Keratinocyte (primary cell): ENCODE measurements around the gene DCST1. TPM values are rescaled to one million over a fixed set of nuclear protein-coding genes. Genes with fewer than 3 reads are reported as not detected.

Source experiments
- DNase-seq: peaks from one replicate; pipeline ENCODE4 v3.0.0-alpha.2; 2011; ENCODE audit warnings: low read depth, missing footprints, low spot score
- FAIRE-seq: peaks from 2 replicates; lab custom pipeline; 2011; peaks lifted over from hg19 to GRCh38; lab: Jason Lieb, UNC
- H2AFZ ChIP-seq: 2 replicates; pipeline ENCODE4 v1.6.0; 2012; ENCODE audit warnings: low read length, control low read depth, inconsistent platforms; ENCODE audit not compliant: control insufficient read depth
- H3K27ac ChIP-seq: 2 replicates; pipeline ENCODE4 v1.5.1; 2011; ENCODE audit warnings: low read length; ENCODE audit not compliant: control insufficient read depth, insufficient read depth
- H3K27me3 ChIP-seq: 3 replicates; pipeline ENCODE4 v1.6.0; 2011; ENCODE audit warnings: low read length; ENCODE audit not compliant: control insufficient read depth, insufficient read depth; ENCODE audit errors: extremely low read depth
- H3K36me3 ChIP-seq, 2 experiments: 2 replicates in 1 of 2; 3 replicates in 1 of 2; pipeline ENCODE4 v1.5.1; 2011; ENCODE audit warnings: low read length in 2 of 2, mild to moderate bottlenecking in 1 of 2; ENCODE audit not compliant: control insufficient read depth in 2 of 2, insufficient read depth in 2 of 2; ENCODE audit errors: extremely low read depth in 1 of 2
- H3K4me1 ChIP-seq: 3 replicates; pipeline ENCODE4 v1.5.1; 2011; ENCODE audit warnings: low read length; ENCODE audit not compliant: control insufficient read depth, insufficient read depth; ENCODE audit errors: extremely low read depth
- H3K4me2 ChIP-seq: 3 replicates; pipeline ENCODE4 v1.6.0; 2011; ENCODE audit warnings: low read depth, low read length; ENCODE audit not compliant: control insufficient read depth, insufficient read depth; ENCODE audit errors: extremely low read depth
- H3K4me3 ChIP-seq, 3 experiments: fragments of 200-600 bp in 1 of 3; sonication (generic) in 1 of 3; 2 replicates in 2 of 3; 3 replicates in 1 of 3; pipeline ENCODE4 v1.5.1; 2011 to 2016; ENCODE audit warnings: low read length in 3 of 3, mild to moderate bottlenecking in 3 of 3, control low read depth in 2 of 3, inconsistent platforms in 1 of 3, low read depth in 1 of 3, mixed read lengths in 1 of 3, mixed run types in 1 of 3, moderate library complexity in 1 of 3; ENCODE audit not compliant: control insufficient read depth in 2 of 3, insufficient read depth in 2 of 3; ENCODE audit errors: extremely low read depth in 1 of 3
- H3K79me2 ChIP-seq: 2 replicates; pipeline ENCODE4 v1.6.0; 2012; ENCODE audit warnings: low read length; ENCODE audit not compliant: control insufficient read depth, insufficient read depth
- H3K9ac ChIP-seq: 3 replicates; pipeline ENCODE4 v1.6.0; 2011; ENCODE audit warnings: low read length; ENCODE audit not compliant: control insufficient read depth, insufficient read depth; ENCODE audit errors: extremely low read depth
- H3K9me1 ChIP-seq: 3 replicates; pipeline ENCODE4 v1.6.0; 2011; ENCODE audit warnings: low read length; ENCODE audit not compliant: control insufficient read depth, insufficient read depth; ENCODE audit errors: extremely low read depth
- H3K9me3 ChIP-seq: 2 replicates; pipeline ENCODE4 v1.5.1; 2012; ENCODE audit warnings: low read depth, low read length; ENCODE audit not compliant: control insufficient read depth
- H4K20me1 ChIP-seq: 3 replicates; pipeline ENCODE4 v1.6.0; 2011; ENCODE audit warnings: low read length; ENCODE audit not compliant: control insufficient read depth, insufficient read depth; ENCODE audit errors: extremely low read depth
- CTCF ChIP-seq, 3 experiments: IDR thresholded peaks in 1 of 3; conservative IDR thresholded peaks in 1 of 3; optimal IDR thresholded peaks in 1 of 3; 2 replicates in 2 of 3; 3 replicates in 1 of 3; pipeline versions ENCODE3 to v1.5.1; 2011; ENCODE audit warnings: low read length in 3 of 3, mild to moderate bottlenecking in 3 of 3, moderate library complexity in 2 of 3, control low read depth in 1 of 3, inconsistent platforms in 1 of 3; ENCODE audit not compliant: insufficient read depth in 2 of 3; ENCODE audit errors: extremely low read depth in 1 of 3
- EZH2 ChIP-seq: IDR thresholded peaks from one replicate; pipeline ENCODE4 v1.6.1; 2012; ENCODE audit warnings: inconsistent platforms, mild to moderate bottlenecking, low read length, moderate library complexity
- dilution Hi-C: fragments of 300-500 bp; cut with MboI; formaldehyde crosslinking; loops from one replicate; pipeline ENCODE4 v1.7.0; 2020; ENCODE audit warnings: low sequenced_read_pairs; ENCODE audit not compliant: extremely low pct_ligation_motif_present
- polyA plus RNA-seq, 5 experiments: library from polyadenylated mRNA; depleted of rRNA in 3 of 5; stranded (reverse) in 3 of 5; stranded (forward) in 1 of 5; unstranded in 1 of 5; fragments of >200 nt; gene quantifications; 1 replicate in 1 of 5; 2 replicates in 3 of 5; 3 replicates in 1 of 5; pipeline versions ENCODE4 v1.2.1 to v1.2.3, GENCODE V29; 2011 to 2012; ENCODE audit warnings: missing spikeins in 2 of 5, low read depth in 1 of 5, low replicate concordance in 1 of 5

The DCST1 gene
- polyA plus RNA-seq, 1 donor (not counting 4 experiments of a cell fraction or from before 2014, with no cell fraction given): not detected

DNA sequence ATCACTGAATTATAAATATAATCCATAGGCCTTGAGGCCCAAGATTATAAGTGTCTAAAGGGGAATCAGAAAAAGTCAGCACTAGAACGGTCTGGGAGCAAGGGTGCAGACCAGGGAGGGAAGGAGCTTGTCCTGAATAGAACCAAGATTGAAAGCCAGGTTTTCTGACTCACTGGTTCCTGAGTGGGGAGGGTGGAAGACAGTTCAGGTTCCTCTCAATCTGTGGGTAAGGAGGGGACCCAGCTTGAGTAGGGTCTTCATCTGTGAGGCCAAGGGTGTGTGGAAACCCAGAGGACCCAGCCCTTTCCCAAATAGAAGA lies 39.4 kb upstream of the DCST1 start:
- DNase-seq: no peak
- Histone ChIP-seq H3K27me3 (no peaks in the 10 kb centered on the region), H3K4me3 (no peak overlapping the region), H3K9ac (no peak overlapping the region), H3K36me3 (peaks cover 7 to 12% of the 10 kb centered on the region in 2 experiments), H2AFZ (no peak overlapping the region), H3K4me1 (peaks cover 4% of the 10 kb centered on the region), H4K20me1 (no peaks in the 10 kb centered on the region), H3K79me2 (peaks cover 4% of the 10 kb centered on the region), H3K9me3 (no peaks in the 10 kb centered on the region), H3K27ac (no peak overlapping the region), H3K4me2 (no peak overlapping the region), H3K9me1 (no peaks in the 10 kb centered on the region)
- dilution Hi-C loops: no loop called here
- FAIRE-seq: no peak
- no peak for TF ChIP-seq CTCF (optimal IDR thresholded peaks at IDR 0.05 in 1 of 3, IDR thresholded peaks at IDR 0.05 in 1 of 3, conservative IDR thresholded peaks at IDR 0.05 in 1 of 3; ENCODE audit: extremely low read depth in 1 of 3, insufficient read depth in 2 of 3, low read length in 3 of 3)
- no peak for TF ChIP-seq EZH2

GRCh38 chr1:154994591-154994990 lies 39.0 kb upstream of the DCST1 start:
- no peak for FAIRE-seq
- no peak for TF ChIP-seq CTCF (optimal IDR thresholded peaks at IDR 0.05 in 1 of 3, IDR thresholded peaks at IDR 0.05 in 1 of 3, conservative IDR thresholded peaks at IDR 0.05 in 1 of 3; ENCODE audit: extremely low read depth in 1 of 3, insufficient read depth in 2 of 3, low read length in 3 of 3)
- TF ChIP-seq EZH2: no peak

More at GRCh38 chr1:154994591-154994990, 39.0 kb upstream of the DCST1 start:
- no peak overlapping the region for H3K27ac ChIP-seq
- no peak for DNase-seq
- no peaks in the 10 kb centered on the region for H4K20me1 ChIP-seq
- H3K9me1 ChIP-seq: no peaks in the 10 kb centered on the region
- no peak overlapping the region for H2AFZ ChIP-seq
- no peaks in the 10 kb centered on the region for H3K27me3 ChIP-seq
- no peak overlapping the region for H3K4me3 ChIP-seq
- no peak overlapping the region for H3K4me2 ChIP-seq
- H3K4me1 ChIP-seq: peaks cover 6% of the 10 kb centered on the region
- no peak overlapping the region for H3K9ac ChIP-seq
- dilution Hi-C loops: no loop called here
- H3K36me3 ChIP-seq: peaks cover 4 to 9% of the 10 kb centered on the region in 2 experiments
- H3K79me2 ChIP-seq: peaks cover 3% of the 10 kb centered on the region
- no peaks in the 10 kb centered on the region for H3K9me3 ChIP-seq
